GM20431 (cell line): ENCODE results near the gene CTXN1.
"Not testable (repeated sequence)": the region's sequence is repeated elsewhere in the genome, so short reads cannot be mapped to it uniquely, and the experiment has no call there.

Experiments
- in situ Hi-C: fragments of 300-500 bp; cut with MseI, MboI; formaldehyde crosslinking; loops from one replicate; pipeline ENCODE4 v1.15.0; 2020; ENCODE audit warnings: low sequenced_read_pairs; ENCODE audit not compliant: unreplicated experiment

CTXN1 gene

GRCh38 chr19:7926021-7926726, at the start of gene CTXN1:
TSS of gene CTXN1 (minus strand) at chr19:7926135. CDS start at chr19:7925538, 597 bp downstream.
- in situ Hi-C loops: no loop called here

GRCh38 chr19:7975037-7975436, 49.1 kb upstream of the CTXN1 start:
- in situ Hi-C loops: no loop called here

- in situ Hi-C loops: no loop called here
These were observed 47.9 kb upstream of the CTXN1 start for GRCh38 chr19:7973883-7974282.

GRCh38 chr19:7971553-7972520, 45.9 kb upstream of the CTXN1 start:
- in situ Hi-C loops: no loop called here

GRCh38 chr19:7970716-7971448, 44.9 kb upstream of the CTXN1 start:
- in situ Hi-C loops: no loop called here

GRCh38 chr19:7969555-7969939, 43.6 kb upstream of the CTXN1 start:
- in situ Hi-C loops: no loop called here

- in situ Hi-C loops: no loop called here
These were observed 43.0 kb upstream of the CTXN1 start for GRCh38 chr19:7968796-7969554.

- in situ Hi-C loops: no loop called here
These were observed 42.3 kb upstream of the CTXN1 start for GRCh38 chr19:7968008-7968795.

- in situ Hi-C loops: no loop called here
These were observed 40.2 kb upstream of the CTXN1 start for GRCh38 chr19:7965921-7966665.

GRCh38 chr19:7965259-7965841, 39.4 kb upstream of the CTXN1 start:
- in situ Hi-C loops: no loop called here

GRCh38 chr19:7963566-7963965, 37.6 kb upstream of the CTXN1 start:
- in situ Hi-C loops: no loop called here

- in situ Hi-C loops: no loop called here
These were observed 36.8 kb upstream of the CTXN1 start for GRCh38 chr19:7962644-7963268.

- in situ Hi-C loops: no loop called here
These were observed 36.1 kb upstream of the CTXN1 start for GRCh38 chr19:7961920-7962626.

- in situ Hi-C loops: not testable (repeated sequence)
These were observed 35.1 kb upstream of the CTXN1 start for GRCh38 chr19:7961082-7961481.

- in situ Hi-C loops: no loop called here
These were observed 33.3 kb upstream of the CTXN1 start for GRCh38 chr19:7959211-7959610.

GRCh38 chr19:7955696-7956095, 29.8 kb upstream of the CTXN1 start:
- in situ Hi-C loops: no loop called here

- in situ Hi-C loops: no loop called here
These were observed 27.6 kb upstream of the CTXN1 start for GRCh38 chr19:7953576-7953975.
